GM19099 (cell line): ENCODE measurements around the gene ZNF324B.

ENCODE experiments used
- POLR2A ChIP-seq: IDR thresholded peaks from 3 replicates; pipeline ENCODE4 v1.6.1; 2011; ENCODE audit warnings: low read depth; ENCODE audit not compliant: insufficient read length; ENCODE audit errors: extremely low read depth

Gene ZNF324B

DNA sequence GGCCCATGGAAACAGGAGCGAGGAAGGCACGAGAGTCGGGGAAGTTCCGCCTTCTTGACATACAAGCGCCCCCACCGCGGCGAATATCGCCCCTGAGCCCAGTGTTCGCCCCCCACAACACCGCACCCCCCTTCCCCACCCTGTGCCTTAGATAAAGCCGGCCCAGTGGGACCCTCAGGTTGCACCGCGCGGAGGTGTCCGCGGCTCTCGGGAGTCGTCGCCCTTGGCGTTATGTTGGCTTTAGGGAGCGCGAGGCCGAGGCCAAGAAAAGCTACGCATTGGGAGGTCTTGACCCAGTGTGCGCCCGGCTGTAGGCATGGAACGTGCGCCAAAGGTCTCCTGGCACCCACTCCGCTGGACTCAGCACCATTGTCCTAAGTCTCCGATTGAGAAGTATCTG, 10.9 kb upstream of the ZNF324B start:
- TF ChIP-seq POLR2A: no peak

DNA sequence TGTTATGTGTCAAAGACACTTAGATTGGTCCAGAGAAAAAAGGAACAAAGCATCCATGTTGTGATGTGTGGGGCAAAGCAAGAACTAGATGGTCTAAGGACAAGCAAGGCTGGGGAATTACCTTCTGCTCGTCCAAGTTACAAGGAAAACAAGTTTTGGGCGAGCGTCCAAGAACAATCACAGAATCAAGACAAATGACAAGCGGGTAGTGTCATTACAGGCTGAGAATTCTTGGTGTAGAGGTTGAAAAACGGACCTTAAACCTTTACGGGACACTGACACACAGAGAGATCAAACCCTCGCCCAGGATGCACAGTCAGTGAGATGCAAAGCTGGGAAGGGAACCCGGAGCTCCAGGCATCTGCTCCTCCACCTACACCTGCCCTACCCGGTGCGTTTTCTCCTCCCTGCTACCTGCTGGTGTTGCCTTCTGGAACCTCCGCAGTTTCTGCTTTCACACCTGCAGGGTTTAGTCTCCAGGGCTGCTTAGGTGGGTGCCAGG, 515 bp upstream of the ZNF324B start:
- TF ChIP-seq POLR2A: no peak

DNA sequence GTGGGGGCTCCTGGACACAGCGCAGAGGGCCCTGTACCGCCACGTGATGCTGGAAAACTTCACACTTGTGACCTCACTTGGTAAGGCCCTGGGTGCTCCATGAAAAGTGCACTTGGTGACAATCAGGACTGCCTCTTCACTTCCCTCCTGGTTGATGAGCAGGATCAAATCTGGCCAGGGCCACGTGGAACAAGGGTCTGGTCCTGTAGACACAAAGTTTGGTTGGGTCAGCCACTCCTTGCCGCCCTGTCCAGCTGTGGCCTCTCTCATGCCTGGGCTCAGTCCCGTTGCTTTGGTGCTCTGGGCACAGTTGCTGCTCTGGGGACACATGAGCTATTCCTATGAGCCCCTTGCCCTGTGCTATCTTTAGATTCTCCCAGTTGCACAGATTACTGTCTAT, 2.3 kb downstream of the ZNF324B start:
- no peak for TF ChIP-seq POLR2A

DNA sequence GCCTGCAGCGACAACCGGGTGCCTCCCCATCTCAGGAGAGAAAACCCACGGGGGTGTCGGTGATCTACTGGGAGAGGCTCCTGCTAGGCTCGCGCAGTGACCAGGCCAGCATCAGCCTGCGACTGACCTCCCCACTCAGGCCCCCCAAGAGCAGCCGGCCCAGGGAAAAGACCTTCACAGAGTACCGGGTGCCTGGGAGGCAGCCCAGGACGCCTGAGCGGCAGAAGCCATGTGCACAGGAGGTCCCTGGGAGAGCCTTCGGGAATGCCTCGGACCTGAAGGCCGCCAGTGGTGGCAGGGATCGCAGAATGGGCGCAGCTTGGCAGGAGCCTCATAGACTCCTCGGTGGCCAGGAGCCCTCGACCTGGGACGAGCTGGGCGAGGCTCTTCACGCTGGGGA, 3.9 kb downstream of the ZNF324B start:
- TF ChIP-seq POLR2A: no peak

DNA sequence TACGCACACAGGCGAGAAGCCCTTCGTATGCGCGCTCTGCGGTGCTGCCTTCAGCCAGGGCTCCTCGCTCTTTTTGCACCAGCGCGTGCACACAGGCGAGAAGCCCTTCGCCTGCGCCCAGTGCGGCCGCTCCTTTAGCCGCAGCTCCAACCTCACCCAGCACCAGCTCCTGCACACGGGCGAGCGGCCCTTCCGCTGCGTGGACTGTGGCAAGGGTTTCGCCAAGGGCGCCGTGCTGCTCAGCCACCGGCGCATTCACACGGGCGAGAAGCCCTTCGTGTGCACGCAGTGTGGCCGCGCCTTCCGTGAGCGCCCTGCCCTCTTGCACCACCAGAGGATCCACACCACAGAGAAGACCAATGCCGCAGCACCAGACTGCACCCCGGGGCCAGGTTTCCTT, 4.7 kb downstream of the ZNF324B start:
- TF ChIP-seq POLR2A: no peak

DNA sequence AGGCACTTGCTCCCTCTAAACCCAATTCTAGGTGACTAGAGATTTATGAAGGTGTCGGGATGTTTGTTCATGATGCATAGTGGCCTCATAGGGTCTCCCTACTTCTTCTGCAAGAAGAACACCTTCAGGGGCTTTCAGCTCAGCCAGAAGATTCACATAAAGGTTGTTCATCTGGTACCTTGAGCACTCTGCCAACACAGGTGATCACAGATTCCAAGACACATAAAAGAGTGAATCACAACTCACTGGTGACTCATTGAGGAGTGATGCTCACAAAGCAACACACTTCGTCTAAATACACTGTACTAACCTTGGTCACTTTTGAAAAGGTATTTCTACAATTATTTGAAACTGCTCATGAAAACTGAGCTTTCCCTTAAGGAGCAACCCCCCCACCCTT, 8.6 kb downstream of the ZNF324B start:
- no peak for TF ChIP-seq POLR2A

DNA sequence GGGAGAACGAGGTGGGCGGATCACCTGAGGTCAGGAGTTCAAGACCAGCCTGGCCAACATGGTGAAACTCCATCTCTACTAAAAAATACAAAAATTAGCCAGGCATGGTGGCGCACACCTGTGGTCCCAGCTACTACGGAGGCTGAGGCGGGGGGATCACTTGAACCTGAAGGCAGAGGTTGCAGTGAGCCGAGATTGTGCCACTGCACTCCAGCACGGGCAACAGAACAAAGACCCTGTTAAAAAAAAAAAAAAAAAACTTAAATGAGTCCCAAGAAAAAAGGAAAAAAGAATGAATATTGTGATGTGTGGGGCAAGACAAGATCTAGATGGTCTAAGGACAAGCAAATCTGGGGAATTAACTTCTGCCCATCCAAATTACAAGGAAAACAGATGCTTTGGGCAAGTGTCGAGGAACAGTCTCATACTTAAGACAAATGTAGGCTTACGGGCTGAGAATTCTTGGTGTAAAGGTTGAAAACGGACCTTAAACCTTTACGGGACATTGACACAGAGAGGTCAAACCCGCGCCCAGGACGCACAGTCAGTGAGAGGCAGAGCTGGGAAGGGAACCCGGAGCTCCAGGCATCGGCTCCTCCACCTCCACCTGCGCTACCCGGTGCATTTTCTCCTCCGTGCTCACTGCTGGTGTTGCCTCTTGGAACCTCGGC, 14.8 kb downstream of the ZNF324B start:
- no peak for TF ChIP-seq POLR2A

DNA sequence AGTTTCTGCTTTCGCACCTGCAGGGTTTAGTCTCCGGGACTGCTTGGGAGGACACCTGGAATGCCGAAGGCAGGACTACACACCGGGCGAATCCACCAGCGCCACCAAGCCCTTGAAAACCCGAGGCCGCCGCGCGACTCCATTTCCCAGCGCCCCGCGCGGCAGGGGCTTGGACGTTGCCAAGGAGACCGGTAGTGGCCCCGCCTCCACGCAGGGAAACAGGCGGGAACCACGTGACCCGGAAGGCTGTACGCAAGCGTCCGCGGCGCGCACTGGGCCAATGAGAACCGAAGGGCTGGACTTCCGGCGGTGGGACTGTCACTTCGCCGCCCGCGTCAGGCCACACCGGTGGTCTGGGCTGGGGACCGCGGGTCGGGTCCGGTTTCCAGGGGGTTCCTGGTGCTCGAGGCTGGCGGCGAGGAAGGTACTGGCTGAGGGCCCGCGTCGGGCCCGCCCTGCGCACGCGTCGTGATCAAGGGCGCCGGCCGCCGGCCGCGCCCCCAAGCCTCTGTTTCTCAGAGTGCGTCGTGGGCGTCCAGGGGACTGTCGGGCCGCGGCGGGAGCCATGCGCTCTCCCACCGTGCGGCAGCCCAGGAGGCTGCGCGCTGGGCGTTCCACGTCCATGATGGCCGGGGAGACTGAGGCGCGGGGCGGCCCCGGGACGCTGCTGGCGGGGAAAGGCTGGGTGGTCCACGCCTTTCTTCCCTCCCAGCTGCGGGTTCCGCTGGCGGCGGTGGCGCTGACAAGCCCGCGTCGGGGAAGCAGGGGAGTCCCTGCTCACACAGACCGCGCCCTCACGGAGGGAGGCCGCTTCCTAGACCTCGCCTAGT, 15.6 kb downstream of the ZNF324B start, which contains the start of gene ZNF324:
Gene ZNF324, plus strand, starts transcription at position 321 of the 830 bp plus-strand sequence. CDS start 2,106 bp downstream, outside the sequence.
- TF ChIP-seq POLR2A: peak; percentile 73

DNA sequence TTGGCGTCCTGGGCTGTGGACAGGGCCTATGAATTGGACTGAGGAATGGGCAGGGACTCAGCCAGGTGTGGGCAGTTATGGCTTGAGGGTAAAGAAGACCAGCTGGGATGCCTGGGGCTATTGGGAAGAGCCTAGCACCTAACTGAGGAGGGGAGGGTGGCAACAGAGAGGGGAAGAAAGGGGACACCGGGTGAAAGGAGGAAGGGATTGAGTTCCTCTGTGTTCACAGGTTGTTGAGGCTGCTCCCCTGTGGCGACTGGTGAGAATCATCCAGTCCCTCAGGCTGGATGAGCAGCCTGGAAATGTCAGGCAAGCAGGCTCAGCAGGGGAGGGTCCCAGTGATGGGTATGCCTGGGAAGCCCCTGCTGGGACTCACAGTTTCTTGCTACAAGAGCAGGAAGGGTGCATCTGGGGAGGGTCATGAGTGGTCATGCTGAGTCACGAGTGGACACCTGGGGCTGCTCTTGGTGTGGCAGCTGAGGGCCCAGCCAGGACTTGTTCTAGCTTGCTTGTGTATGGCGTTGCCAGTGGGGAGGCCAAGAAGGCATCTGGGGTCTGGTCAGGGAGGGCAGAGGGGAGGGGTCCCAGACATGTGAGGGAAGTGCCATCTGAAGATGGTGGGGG, 16.9 kb downstream of the ZNF324B start:
- TF ChIP-seq POLR2A: no peak

DNA sequence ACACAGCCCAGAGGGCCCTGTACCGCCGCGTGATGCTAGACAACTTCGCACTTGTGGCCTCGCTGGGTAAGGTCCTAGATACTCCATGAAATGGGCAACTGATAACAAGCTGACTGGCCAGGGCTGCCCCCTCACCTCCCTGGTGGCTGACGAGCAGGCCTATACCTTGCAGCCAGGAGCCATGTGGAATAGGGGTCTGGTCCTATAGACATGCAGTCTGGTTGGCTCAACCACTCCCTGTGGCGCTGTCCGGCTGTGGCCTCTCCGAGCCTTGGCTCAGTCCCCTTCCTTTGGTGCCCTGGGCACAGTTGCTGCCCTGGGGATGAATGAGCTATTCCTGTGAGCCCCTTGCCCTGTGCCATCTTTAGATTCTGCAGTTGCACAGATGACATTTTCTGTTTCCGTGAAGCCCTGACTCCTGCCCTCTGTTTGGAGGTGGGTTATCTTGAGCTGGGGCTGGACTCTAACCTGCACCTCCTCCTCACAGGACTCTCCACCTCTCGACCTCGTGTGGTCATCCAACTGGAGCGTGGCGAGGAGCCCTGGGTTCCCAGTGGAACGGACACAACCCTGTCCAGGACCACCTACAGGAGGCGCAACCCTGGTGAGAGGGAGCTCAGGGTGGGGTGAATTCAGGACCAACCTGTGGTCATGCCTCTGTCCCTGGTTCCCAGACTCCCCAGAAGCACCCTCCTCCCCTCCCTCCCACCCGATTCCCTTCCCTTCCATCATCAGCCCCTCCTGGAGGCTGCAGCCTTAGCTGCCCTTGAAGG, 18.0 kb downstream of the ZNF324B start:
- TF ChIP-seq POLR2A: no peak

DNA sequence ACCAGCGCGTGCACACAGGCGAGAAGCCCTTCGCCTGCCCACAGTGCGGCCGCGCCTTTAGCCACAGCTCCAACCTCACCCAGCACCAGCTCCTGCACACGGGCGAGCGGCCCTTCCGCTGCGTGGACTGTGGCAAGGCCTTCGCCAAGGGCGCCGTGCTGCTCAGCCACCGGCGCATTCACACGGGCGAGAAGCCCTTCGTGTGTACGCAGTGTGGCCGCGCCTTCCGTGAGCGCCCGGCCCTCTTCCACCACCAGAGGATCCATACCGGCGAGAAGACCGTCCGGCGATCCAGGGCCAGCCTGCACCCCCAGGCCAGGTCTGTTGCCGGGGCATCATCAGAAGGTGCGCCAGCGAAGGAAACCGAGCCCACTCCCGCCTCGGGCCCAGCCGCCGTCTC, 20.3 kb downstream of the ZNF324B start:
- TF ChIP-seq POLR2A: no peak

DNA sequence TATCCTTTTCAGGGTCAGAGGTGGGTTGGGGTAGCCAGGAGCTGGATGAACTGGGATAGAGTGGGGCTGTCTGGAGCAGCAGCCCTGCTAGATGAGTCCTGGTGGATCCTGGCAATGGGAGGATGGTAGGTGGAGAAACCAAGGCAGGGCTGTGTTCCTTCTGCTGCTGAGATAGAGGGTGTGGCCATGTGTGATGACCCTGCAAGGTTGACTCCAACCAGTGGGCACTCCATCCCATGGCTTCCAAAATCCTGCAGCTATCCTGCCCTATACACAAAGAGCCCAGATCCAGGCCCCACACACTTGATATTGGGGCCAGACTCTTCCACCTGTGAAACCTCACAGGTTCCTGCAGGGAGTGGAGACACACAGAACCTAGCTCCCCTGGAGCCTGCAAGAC, 22.4 kb downstream of the ZNF324B start:
- TF ChIP-seq POLR2A: no peak

DNA sequence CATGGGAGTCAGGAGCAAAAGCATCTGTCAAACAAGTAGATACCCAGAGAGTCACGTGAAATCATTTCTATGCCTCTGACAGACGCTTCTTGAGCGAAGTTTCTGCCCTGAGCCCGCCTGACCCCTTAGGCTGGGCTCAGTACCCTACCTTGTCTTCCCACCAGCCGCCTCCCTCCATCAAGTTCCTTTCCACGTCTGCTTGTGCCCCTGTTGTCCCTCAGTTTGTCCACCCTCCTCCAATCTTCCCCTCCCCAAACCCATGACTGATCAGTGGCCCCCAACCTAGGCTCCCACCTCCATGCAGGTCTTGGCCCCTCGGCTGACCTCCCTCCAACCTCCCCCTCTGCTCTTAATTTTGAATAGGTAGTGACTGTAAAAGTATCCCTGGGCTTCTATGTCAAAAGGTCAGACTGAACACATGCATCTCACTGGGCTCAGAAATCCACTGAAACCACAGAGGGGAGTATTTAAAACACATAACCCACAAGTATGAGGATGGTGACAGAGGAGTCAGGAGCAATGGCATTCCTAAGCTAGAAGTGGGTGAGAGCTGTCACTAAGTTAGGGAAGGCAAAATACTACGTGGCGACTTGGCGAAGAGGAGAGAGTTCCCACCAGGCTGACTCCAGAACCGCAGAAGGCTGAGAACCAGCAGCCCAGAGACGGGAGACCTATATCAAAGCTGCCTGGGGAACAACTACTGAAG, 23.0 kb downstream of the ZNF324B start:
- TF ChIP-seq POLR2A: no peak

DNA sequence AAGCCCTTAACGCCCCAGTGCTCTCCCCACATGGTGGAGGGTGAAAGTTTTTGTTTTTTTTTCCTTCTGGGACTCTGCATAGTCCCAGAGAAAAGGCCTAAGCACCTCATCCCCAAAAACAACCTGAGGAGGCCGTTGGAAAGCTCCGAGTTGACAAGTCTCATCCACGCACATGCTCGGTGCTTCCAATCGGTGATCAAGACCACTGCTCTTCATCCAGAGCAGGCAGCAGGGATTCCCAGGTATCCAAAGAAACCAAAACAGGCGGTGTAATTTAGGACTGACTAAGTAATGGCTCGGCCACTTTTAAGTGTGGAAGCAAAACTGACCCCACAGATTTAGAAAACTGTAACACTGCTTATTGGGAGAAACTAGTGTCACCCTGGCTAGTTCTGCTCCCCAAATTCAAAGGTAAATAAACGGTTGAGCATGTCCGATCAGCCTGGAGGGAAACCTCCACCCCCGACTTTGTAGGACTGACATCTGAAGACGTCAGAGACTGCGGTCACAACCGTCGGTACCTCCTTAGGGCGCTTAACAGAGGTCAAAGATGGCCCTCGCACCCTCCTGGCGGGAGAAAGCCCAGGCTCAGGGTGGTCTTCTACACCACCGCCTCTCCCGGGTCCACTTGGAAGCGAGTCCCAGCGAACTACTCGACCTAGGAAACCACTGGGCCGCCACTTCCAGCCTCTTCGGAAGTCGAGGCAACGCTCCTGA, 23.7 kb downstream of the ZNF324B start:
- TF ChIP-seq POLR2A: no peak
